Retinal pigment epithelial cell (primary cell): ENCODE measurements around the gene GALNT11.
"Not testable (repeated sequence)": the region's sequence is repeated elsewhere in the genome, so short reads cannot be mapped to it uniquely, and the experiment has no call there.

Experiments
- DNase-seq: peaks from one replicate; pipeline ENCODE4 v3.0.0-alpha.2; 2010; ENCODE audit warnings: low read depth
- H3K4me3 ChIP-seq: 2 replicates; pipeline ENCODE4 v1.5.1; 2011; ENCODE audit warnings: mild to moderate bottlenecking, low read length, control low read depth, moderate library complexity
- CTCF ChIP-seq: conservative IDR thresholded peaks from 2 replicates; pipeline ENCODE4 v1.5.1; 2011; ENCODE audit warnings: low read depth, low read length, control low read depth, inconsistent platforms

GALNT11 gene

GRCh38 chr7:152030059-152030458, 4.6 kb downstream of the GALNT11 start:
- not testable (repeated sequence) for DNase-seq, H3K4me3 ChIP-seq
- TF ChIP-seq CTCF = peak; percentile 45

- DNase-seq, H3K4me3 ChIP-seq: not testable (repeated sequence)
These were observed 5.2 kb downstream of the GALNT11 start for GRCh38 chr7:152030639-152031038.

DNA sequence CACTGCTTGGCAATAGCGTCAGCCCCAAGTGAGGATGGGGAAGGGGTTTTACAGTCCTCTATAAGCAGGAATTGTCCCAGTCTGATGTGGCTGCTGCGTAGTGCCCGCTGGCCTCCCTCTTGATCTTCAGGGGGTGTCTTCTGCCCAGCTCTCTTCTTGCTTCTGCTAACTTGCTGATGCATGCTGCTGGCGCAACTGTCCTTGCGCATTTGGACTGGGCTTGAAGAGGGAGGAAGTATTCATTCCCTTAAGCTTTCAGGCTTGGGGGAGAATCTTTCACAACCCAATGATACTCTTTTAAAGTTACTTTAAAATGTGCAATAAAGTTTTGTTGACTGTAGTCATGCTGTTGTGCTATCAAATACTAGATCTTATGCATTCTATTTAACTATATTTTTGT, 10.3 kb downstream of the GALNT11 start:
- no peak for DNase-seq
- no peak for TF ChIP-seq CTCF

DNA sequence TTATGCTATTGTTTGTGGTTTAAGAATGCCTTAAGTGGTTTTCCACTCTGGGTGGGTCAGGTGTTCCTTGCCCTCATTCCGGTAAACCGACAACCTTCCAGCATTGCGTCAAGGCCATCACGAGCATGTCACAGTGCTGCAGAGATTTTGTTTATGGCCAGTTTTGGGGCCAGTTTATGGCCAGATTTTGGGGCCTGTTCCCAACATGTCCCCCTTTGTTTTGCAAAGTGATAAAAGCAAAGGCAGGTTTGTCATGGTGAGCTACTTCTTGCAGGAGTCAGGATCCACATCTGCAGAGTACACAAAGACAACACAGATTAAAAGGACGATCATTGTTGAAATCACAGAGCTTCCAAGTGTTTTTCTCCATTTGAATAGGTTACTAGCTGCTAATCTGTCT, 12.9 kb downstream of the GALNT11 start:
- H3K4me3 ChIP-seq, DNase-seq: not testable (repeated sequence)

More for the DNA sequence above, 10.3 kb downstream of the GALNT11 start:
- no peak overlapping the region for H3K4me3 ChIP-seq

GRCh38 chr7:152043086-152043485, 17.6 kb downstream of the GALNT11 start:
- not testable (repeated sequence) for DNase-seq, H3K4me3 ChIP-seq

GRCh38 chr7:152044909-152045308, 19.4 kb downstream of the GALNT11 start:
- DNase-seq, H3K4me3 ChIP-seq: not testable (repeated sequence)

DNA sequence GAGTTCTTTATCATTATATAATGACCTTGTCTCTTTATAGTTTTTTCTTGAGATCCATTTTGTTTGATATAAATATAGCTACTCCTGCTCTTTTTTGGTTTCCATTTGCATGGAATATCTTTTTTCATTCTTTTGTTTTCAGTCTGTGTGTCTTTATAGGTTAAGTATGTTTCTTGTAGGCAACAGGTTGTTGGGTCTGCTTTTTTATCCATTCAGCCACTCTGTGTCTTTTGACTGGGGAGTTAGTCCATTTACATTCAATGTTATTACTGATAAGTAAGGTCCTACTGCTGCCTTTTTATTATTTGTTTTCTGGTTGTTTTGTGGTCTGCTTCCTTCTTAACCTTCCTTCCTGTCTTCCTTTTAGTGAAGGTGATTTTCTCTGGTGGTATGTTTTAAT, 21.1 kb downstream of the GALNT11 start:
- TF ChIP-seq CTCF = no peak
- no peak overlapping the region for H3K4me3 ChIP-seq
- DNase-seq = no peak

DNA sequence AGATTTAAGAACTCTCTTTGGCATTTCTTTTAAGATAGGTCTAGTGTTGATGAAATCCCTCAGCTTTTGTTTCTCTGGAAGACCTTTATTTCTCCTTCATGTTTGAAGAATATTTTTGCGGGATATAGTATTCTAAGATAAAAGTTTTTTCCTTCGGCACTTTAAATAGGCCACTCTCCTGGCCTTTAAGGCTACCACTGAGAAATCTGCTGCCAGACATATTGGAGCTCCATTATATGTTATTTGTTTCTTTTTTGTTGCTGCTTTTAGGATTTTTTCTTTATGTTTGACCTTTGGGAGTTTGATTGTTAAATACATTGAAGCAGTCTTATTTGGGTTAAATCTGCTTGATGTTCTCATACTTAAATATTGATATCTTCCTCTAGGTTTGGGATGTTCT, 22.6 kb downstream of the GALNT11 start:
- no peak for DNase-seq
- H3K4me3 ChIP-seq = no peak overlapping the region
- no peak for TF ChIP-seq CTCF

GRCh38 chr7:152050547-152050971, 25.1 kb downstream of the GALNT11 start:
- H3K4me3 ChIP-seq = no peak overlapping the region
- peak; percentile 38 for DNase-seq
- peak; percentile 20 for TF ChIP-seq CTCF
